B cell (primary cell): ENCODE data around the gene POLR1H.

Experiments
- EZH2 ChIP-seq: IDR thresholded peaks from 2 replicates; pipeline ENCODE4 v1.6.1; 2012; ENCODE audit warnings: borderline replicate concordance, low read depth, mild to moderate bottlenecking, moderate library complexity, low read length; ENCODE audit not compliant: insufficient read depth, poor library complexity, severe bottlenecking
- TF ChIP-seq, protein P1 (sequence below): fragments of 200-600 bp; IDR thresholded peaks from one replicate; pipeline ENCODE4 v1.8.0; 2022; ENCODE audit warnings: antibody characterized with exemption, mild to moderate bottlenecking

DNA sequence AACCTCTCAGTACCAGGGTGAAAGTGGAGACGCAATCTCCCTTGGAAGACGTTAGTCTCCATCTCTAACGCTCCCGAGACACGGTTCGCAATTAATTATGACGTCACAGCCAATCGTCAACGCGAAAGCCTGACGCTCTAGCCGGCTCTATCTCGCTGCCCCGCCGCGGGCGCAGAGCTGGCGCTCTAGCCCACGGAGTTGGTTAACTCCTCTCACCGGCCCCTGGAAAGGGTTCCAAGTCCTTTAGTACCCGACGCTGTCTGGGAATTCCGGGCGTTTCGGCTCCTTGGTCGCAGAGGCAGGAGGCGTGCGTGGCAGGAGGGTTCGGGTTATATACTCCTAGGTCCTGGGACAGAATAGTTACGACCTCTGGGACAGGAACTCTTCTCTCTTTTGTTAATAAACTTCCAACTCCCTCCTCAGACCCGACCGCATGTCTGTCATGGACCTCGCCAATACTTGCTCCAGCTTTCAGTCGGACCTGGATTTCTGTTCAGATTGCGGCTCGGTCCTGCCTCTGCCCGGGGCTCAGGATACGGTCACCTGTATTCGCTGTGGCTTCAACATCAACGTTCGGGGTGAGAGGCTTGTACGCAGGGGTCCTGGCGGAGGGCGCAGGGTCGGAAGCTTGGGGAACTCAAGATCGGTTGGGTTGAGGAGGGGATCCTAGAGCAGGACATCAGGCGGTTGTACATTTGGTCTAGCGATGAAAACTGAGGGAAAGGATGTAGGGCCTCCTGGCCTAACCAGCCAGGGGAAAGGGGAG, at the start of gene POLR1H:
- TF ChIP-seq, protein P1, sequence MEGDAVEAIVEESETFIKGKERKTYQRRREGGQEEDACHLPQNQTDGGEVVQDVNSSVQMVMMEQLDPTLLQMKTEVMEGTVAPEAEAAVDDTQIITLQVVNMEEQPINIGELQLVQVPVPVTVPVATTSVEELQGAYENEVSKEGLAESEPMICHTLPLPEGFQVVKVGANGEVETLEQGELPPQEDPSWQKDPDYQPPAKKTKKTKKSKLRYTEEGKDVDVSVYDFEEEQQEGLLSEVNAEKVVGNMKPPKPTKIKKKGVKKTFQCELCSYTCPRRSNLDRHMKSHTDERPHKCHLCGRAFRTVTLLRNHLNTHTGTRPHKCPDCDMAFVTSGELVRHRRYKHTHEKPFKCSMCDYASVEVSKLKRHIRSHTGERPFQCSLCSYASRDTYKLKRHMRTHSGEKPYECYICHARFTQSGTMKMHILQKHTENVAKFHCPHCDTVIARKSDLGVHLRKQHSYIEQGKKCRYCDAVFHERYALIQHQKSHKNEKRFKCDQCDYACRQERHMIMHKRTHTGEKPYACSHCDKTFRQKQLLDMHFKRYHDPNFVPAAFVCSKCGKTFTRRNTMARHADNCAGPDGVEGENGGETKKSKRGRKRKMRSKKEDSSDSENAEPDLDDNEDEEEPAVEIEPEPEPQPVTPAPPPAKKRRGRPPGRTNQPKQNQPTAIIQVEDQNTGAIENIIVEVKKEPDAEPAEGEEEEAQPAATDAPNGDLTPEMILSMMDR = no peak
- no peak for TF ChIP-seq EZH2
